Lower lobe of right lung (tissue), 2 donors: ENCODE results near the gene CDC25C. TPM values are rescaled to one million over a fixed set of nuclear protein-coding genes. Genes with fewer than 3 reads are reported as not detected.

Source experiments
- ATAC-seq, 2 donors: fragments of 200-7000 bp; cut with Tn5 transposase; one replicate each; pipeline ENCODE4 v1.9.1; 2020 to 2022; ENCODE audit warnings: mild to moderate bottlenecking in 2 of 2, moderate library complexity in 2 of 2
- DNase-seq: peaks from one replicate; pipeline ENCODE4 v3.0.0-alpha.2; 2020
- H3K27ac ChIP-seq: fragments of 200-600 bp; one replicate; pipeline ENCODE4 v1.8.0; 2022
- H3K27me3 ChIP-seq: fragments of 200-600 bp; one replicate; pipeline ENCODE4 v1.8.0; 2022; ENCODE audit warnings: low read depth
- H3K36me3 ChIP-seq: fragments of 200-600 bp; one replicate; pipeline ENCODE4 v1.8.0; 2022; ENCODE audit warnings: mild to moderate bottlenecking
- H3K4me1 ChIP-seq: fragments of 200-600 bp; one replicate; pipeline ENCODE4 v1.8.0; 2022
- H3K4me3 ChIP-seq: fragments of 200-600 bp; one replicate; pipeline ENCODE4 v1.8.0; 2022; ENCODE audit warnings: mild to moderate bottlenecking
- H3K9me3 ChIP-seq: fragments of 200-600 bp; one replicate; pipeline ENCODE4 v1.8.0; 2022
- intact Hi-C: fragments of 100-400 bp; cut with DNase I; formaldehyde crosslinking; loops from one replicate; pipeline ENCODE4 v1.11.0; 2022
- total RNA-seq: library from RNA; stranded (reverse); fragmentation: NEBNext Ultra II Directional; extraction: Animal tissue kit (Norgen Biotek cat#: 25700); gene quantifications from one replicate; pipeline ENCODE4 v1.2.1, GENCODE V29; 2021
- TF ChIP-seq, protein P1 (sequence below): fragments of 200-600 bp; IDR thresholded peaks from one replicate; pipeline ENCODE4 v1.8.0; 2022; ENCODE audit warnings: antibody characterized with exemption, mild to moderate bottlenecking
- donor health status: DM: no; HTN: yes; CAD: no; lungs with severe emphysema.

CDC25C gene
- total RNA-seq, 1 donor from 2014 or later: 0.47 TPM

DNA sequence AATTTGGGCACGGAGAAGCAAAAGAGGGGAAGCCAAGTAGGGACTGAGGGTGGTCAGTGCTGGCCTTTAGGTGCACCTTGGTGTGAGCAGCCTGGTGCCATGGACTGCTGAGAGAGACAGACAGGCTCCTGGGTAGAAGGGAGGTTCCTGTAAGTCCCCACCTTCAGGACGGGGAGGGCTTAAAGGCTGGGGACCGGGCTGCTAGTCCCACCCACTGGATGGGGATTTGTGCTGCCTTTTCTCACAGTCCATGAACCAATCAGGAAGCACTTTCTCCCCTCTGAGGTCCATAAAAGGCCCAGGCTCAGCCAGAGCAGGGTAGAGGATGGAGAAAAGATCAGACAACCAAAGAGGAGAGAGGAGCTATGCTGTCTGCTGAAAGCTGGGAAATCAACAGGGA lies 15.2 kb downstream of the CDC25C start:
- Histone ChIP-seq H3K36me3 (no peaks in the 10 kb centered on the region), H3K9me3 (no peaks in the 10 kb centered on the region), H3K4me3 (no peak overlapping the region), H3K4me1 (no peaks in the 10 kb centered on the region), H3K27me3 (no peaks in the 10 kb centered on the region), H3K27ac (no peak overlapping the region)
- ATAC-seq (no peak), DNase-seq (no peak)
- TF ChIP-seq, protein P1, sequence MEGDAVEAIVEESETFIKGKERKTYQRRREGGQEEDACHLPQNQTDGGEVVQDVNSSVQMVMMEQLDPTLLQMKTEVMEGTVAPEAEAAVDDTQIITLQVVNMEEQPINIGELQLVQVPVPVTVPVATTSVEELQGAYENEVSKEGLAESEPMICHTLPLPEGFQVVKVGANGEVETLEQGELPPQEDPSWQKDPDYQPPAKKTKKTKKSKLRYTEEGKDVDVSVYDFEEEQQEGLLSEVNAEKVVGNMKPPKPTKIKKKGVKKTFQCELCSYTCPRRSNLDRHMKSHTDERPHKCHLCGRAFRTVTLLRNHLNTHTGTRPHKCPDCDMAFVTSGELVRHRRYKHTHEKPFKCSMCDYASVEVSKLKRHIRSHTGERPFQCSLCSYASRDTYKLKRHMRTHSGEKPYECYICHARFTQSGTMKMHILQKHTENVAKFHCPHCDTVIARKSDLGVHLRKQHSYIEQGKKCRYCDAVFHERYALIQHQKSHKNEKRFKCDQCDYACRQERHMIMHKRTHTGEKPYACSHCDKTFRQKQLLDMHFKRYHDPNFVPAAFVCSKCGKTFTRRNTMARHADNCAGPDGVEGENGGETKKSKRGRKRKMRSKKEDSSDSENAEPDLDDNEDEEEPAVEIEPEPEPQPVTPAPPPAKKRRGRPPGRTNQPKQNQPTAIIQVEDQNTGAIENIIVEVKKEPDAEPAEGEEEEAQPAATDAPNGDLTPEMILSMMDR: no peak
- intact Hi-C loops: no loop called here

DNA sequence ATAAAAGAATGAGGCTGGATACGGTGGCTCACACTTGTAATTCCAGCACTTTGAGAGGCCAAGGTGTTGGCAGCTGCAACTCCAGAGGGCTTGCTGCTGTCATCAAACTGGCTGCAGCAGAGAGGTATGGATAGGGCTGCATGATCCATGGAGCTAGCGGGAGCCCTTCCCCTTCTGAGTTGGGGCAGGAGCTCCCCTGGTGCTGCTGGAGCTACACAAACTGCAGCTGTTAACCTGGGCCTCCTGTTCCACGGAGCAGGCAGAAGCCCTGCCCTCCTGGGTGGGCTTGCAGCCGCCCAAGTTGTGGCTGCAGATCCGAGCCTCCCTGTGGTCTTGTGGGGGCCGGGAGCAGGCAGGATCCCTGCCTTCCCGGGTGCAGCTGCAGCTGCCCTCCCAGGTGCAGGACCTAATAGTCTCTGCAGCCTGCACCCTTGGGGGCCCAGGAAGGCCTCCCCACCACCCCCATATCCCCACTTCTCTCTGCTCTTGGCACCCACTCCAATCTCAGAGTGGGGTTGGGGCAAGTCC lies 15.8 kb downstream of the CDC25C start:
- TF ChIP-seq, protein P1: no peak
- H3K4me3 ChIP-seq: no peak overlapping the region
- H3K4me1 ChIP-seq: no peaks in the 10 kb centered on the region
- H3K27ac ChIP-seq: no peak overlapping the region
- no peak for ATAC-seq
- no peak for DNase-seq
- intact Hi-C loops: no loop called here
- H3K27me3 ChIP-seq: no peaks in the 10 kb centered on the region
- no peaks in the 10 kb centered on the region for H3K9me3 ChIP-seq
- H3K36me3 ChIP-seq: no peaks in the 10 kb centered on the region

DNA sequence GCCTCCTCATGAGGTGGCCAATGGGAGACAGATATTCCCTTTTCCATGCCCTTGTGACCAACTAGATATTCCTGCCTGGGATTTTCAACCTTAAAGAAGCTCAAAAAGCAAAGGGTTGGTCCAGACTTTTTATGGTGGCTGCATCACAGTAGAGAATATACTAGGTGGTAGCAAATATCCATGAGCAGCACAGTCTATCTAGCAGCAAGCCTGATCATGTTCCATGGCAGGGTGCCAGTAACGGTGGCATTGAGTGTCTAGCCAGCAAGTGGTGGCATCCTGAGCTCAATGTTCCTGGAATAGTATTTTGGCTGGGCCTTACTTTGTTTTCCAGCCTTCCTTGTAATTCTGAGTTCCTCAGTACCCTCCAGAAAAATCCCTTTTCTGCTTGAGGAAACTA lies 25.8 kb downstream of the CDC25C start:
- intact Hi-C loops: no loop called here
- TF ChIP-seq, protein P1: no peak

DNA sequence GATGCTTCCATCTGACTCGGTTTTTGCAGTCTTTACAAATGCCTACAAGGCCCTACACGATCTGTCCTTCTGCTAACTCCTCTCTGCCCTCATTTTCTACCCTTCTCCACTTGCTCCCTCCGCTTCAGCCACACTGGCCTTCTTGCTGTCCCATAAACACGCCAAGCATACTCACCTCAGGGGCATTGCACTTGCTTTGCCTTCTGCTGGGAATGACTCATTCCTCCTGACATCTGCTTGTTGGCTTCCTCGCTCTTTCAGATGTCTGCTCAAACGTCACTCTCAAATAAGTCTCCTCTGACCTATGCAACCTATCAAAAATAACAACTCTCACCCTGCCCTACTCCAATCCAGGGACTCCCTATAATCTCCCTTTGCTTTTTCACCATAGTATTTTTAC lies 28.2 kb downstream of the CDC25C start:
- ATAC-seq: no peak
- Histone ChIP-seq H3K27me3 (no peaks in the 10 kb centered on the region), H3K27ac (no peak overlapping the region), H3K4me1 (no peaks in the 10 kb centered on the region), H3K9me3 (no peaks in the 10 kb centered on the region), H3K36me3 (no peaks in the 10 kb centered on the region), H3K4me3 (no peak overlapping the region)
- TF ChIP-seq, protein P1: no peak
- intact Hi-C loops: no loop called here
- no peak for DNase-seq

More for the DNA sequence above, 25.8 kb downstream of the CDC25C start:
- no peaks in the 10 kb centered on the region for H3K4me1 ChIP-seq
- H3K4me3 ChIP-seq: no peak overlapping the region
- DNase-seq: no peak
- H3K27me3 ChIP-seq: no peaks in the 10 kb centered on the region
- ATAC-seq: no peak
- H3K27ac ChIP-seq: no peak overlapping the region
- no peaks in the 10 kb centered on the region for H3K36me3 ChIP-seq
- no peaks in the 10 kb centered on the region for H3K9me3 ChIP-seq

DNA sequence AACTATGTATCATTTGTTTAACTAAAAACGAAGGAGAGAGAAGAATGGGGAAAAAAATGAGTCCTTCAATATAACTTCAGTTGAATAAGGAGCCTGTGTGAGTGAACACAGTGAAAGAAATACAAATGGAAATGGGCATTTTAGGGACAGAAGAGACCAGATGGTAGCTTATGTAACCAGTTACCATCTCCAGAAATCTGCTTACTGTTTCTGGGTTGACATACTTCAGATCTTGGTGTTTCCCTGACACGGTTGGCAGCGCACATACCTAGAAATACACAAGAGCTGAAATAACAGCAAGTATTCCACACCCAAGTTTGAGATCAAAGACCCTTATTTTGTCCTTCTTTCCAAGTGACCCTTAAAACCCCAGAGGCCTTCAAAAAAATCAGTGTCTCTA lies 42.3 kb downstream of the CDC25C start:
- TF ChIP-seq, protein P1: no peak
- H3K27ac ChIP-seq: no peak overlapping the region
- no peaks in the 10 kb centered on the region for H3K36me3 ChIP-seq
- H3K4me3 ChIP-seq: no peak overlapping the region
- DNase-seq (no peak), ATAC-seq (no peak)
- no peaks in the 10 kb centered on the region for H3K27me3 ChIP-seq
- intact Hi-C loops: no loop called here
- no peaks in the 10 kb centered on the region for H3K4me1 ChIP-seq
- no peaks in the 10 kb centered on the region for H3K9me3 ChIP-seq

DNA sequence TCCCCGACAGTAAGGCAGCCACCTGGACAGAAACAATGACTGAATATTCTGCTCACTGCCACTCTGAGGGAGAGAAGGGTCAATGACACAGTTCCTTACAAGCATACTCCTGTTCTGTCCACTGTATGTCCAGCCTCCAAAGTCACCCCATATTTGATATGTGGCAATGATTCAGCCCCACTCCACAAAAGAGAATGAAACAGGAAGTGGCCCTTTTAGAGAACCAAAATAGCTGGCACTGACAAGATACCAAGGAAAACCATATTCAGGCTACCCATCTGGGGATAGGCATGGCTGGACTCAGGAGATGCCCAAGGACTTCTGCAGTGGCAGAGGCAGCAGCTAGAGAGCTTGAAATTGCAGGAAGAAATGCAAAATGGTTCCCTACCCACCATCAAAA lies 44.4 kb downstream of the CDC25C start:
- no peaks in the 10 kb centered on the region for H3K4me1 ChIP-seq
- H3K27me3 ChIP-seq: no peaks in the 10 kb centered on the region
- H3K4me3 ChIP-seq: no peak overlapping the region
- TF ChIP-seq, protein P1: no peak
- H3K9me3 ChIP-seq: no peaks in the 10 kb centered on the region
- intact Hi-C loops: no loop called here
- DNase-seq (no peak), ATAC-seq (no peak)
- H3K27ac ChIP-seq: no peak overlapping the region
- no peaks in the 10 kb centered on the region for H3K36me3 ChIP-seq
